Measurements from ENCODE around the gene SFXN1. TPM values are rescaled to one million over a fixed set of nuclear protein-coding genes. Genes with fewer than 3 reads are reported as not detected.

SFXN1 gene
- total and polyA plus RNA-seq, 2 of the 4 experiments (the other 2 are of a cell fraction), result 131 to 410 TPM

- H4K91ac ChIP-seq (ENCODE audit: insufficient read depth, low read depth, low read length), result no peak overlapping the region
- H3K9me1 ChIP-seq (ENCODE audit: insufficient read depth, low read length), result no peaks in the 10 kb centered on the region
- intact Hi-C loops (cut with micrococcal nuclease), result no loop called here
- DNase-seq (no peak), ATAC-seq (ENCODE audit: low read depth) (no peak)
- CTCF ChIA-PET, result no interaction called here
- H2AK9ac ChIP-seq (replicated peaks; ENCODE audit: low read depth, low read length, poor library complexity), result no peak overlapping the region
- in situ Hi-C loops (cut with MboI; ENCODE audit: low sequenced_read_pairs), result no loop called here
- H3K9ac ChIP-seq (ENCODE audit: low read depth, low read length), result no peak overlapping the region
- POLR2A ChIA-PET (ENCODE audit: unreplicated experiment), result no interaction called here
- H3K14ac ChIP-seq (replicated peaks; ENCODE audit: low read depth, low read length), result no peak overlapping the region
- H3K18ac ChIP-seq (ENCODE audit: low read depth, low read length), result no peak overlapping the region
- TF ChIP-seq NFE2L2 (IDR thresholded peaks at IDR 0.05; ENCODE audit: low read depth, low read length), result no peak
- TF ChIP-seq RAD21 (IDR thresholded peaks at IDR 0.05; ENCODE audit: low read length), result no peak
- TF ChIP-seq RFX5 (IDR thresholded peaks at IDR 0.05; ENCODE audit: low read depth, low read length), result no peak
- H2BK20ac ChIP-seq (ENCODE audit: low read depth, low read length), result no peak overlapping the region
- no peak overlapping the region for H4K5ac ChIP-seq (ENCODE audit: low read depth, low read length)
- H4K8ac ChIP-seq (ENCODE audit: low read depth in 2 of 2, low read length in 2 of 2), result no peak overlapping the region
- no TSS peak for BruUV-seq (replicated peaks)
- H3K36me3 ChIP-seq (ENCODE audit: control insufficient read depth, insufficient read depth, low read length), result no peaks in the 10 kb centered on the region
- H3K4me2 ChIP-seq (ENCODE audit: low read depth, low read length), result no peak overlapping the region
- H2AFZ ChIP-seq (replicated peaks; ENCODE audit: low read length, poor library complexity), result no peak overlapping the region
- H3K4ac ChIP-seq (ENCODE audit: low read depth, low read length), result no peak overlapping the region
- H2BK5ac ChIP-seq (ENCODE audit: low read depth, low read length, poor library complexity, severe bottlenecking), result no peak overlapping the region
- no peak overlapping the region for H2BK15ac ChIP-seq (ENCODE audit: low read depth, low read length)
- no peak overlapping the region for H3K23ac ChIP-seq (ENCODE audit: low read depth, low read length)
- no peaks in the 10 kb centered on the region for H3K79me1 ChIP-seq (ENCODE audit: low read depth in 1 of 2, low read length in 2 of 2)
- dilution Hi-C loops (cut with HindIII; ENCODE audit: low sequenced_read_pairs, unreplicated experiment), result no loop called here
- H4K20me1 ChIP-seq (ENCODE audit: insufficient read depth, low read length), result no peaks in the 10 kb centered on the region
- peaks cover 11% of the 10 kb centered on the region for H3K9me3 ChIP-seq (ENCODE audit: control insufficient read depth, insufficient read depth, low read length)
- H3K27me3 ChIP-seq (ENCODE audit: control insufficient read depth, insufficient read depth, low read length), result no peaks in the 10 kb centered on the region
- H2BK120ac ChIP-seq (ENCODE audit: low read depth, low read length), result no peak overlapping the region
- no peaks in the 10 kb centered on the region for H3K4me1 ChIP-seq (ENCODE audit: control insufficient read depth, insufficient read depth, low read length)
- H3K27ac ChIP-seq (ENCODE audit: insufficient read depth, low read length), result no peak overlapping the region
- H3K4me3 ChIP-seq (ENCODE audit: insufficient read depth, low read depth, low read length), result no peak overlapping the region
- WGBS, 2 experiments (ENCODE audit: extremely low coverage in 2 of 2, insufficient read length in 1 of 2), result 80% methylated on average over 1 of the region's 7 CpGs; no CpG with 5 or more reads in 1 of the 2 experiments
- H3K56ac ChIP-seq (ENCODE audit: extremely low read depth, insufficient read depth, low read length), result no peak overlapping the region
- no peak overlapping the region for H2AK5ac ChIP-seq (ENCODE audit: low read depth, low read length)
Observed at GRCh38 chr5:175576096-175576495, 97.7 kb downstream of the SFXN1 start.
